Stomach (tissue), 9 donors: ENCODE measurements around the gene JMJD4. TPM values are rescaled to one million over a fixed set of nuclear protein-coding genes. Genes with fewer than 3 reads are reported as not detected.
"Not testable (repeated sequence)": the region's sequence is repeated elsewhere in the genome, so short reads cannot be mapped to it uniquely, and the experiment has no call there.

ENCODE experiments used
- DNase-seq, 2 donors: peaks; one replicate each; pipeline versions ENCODE4 v3.0.0 to v3.0.0-alpha.2; 2013 to 2019
- H3K27ac ChIP-seq, 5 donors: fragments of 200-600 bp in 4 of 5; sonication (generic) in 4 of 5; one replicate each; pipeline ENCODE4 v1.5.1; 2013 to 2019; ENCODE audit warnings: mild to moderate bottlenecking in 1 of 5, moderate library complexity in 1 of 5
- H3K27me3 ChIP-seq, 3 donors: fragments of 200-600 bp; sonication (generic); one replicate each; pipeline ENCODE4 v1.5.1; 2017 to 2019; ENCODE audit warnings: mixed run types in 1 of 3
- H3K36me3 ChIP-seq, 4 donors: fragments of 200-600 bp; sonication (generic); 1 replicate in 3 of 4; 2 replicates in 1 of 4; pipeline ENCODE4 v1.5.1; 2016 to 2019
- H3K4me1 ChIP-seq, 4 donors: fragments of 200-600 bp; sonication (generic); one replicate each; pipeline ENCODE4 v1.5.1; 2016 to 2019
- H3K4me3 ChIP-seq, 4 donors: fragments of 200-600 bp; sonication (generic) in 3 of 4; one replicate each; pipeline ENCODE4 v1.5.1; 2016 to 2019; ENCODE audit warnings: mild to moderate bottlenecking in 1 of 4
- H3K9me3 ChIP-seq, 4 donors: fragments of 200-600 bp; sonication (generic); one replicate each; pipeline ENCODE4 v1.5.1; 2016 to 2019
- EP300 ChIP-seq: sonication (generic); formaldehyde crosslinking; IDR thresholded peaks from one replicate; pipeline ENCODE4 v1.6.1; 2017; ENCODE audit warnings: antibody characterized with exemption
- POLR2A ChIP-seq, 4 donors: fragments of 450-650 bp; IDR thresholded peaks; one replicate each; pipeline ENCODE4 v1.6.1; 2016; ENCODE audit warnings: antibody characterized with exemption in 4 of 4, control low read depth in 2 of 4, mild to moderate bottlenecking in 1 of 4, moderate library complexity in 1 of 4
- POLR2AphosphoS5 ChIP-seq, 3 donors: sonication (generic); formaldehyde crosslinking; IDR thresholded peaks; one replicate each; pipeline ENCODE4 v1.6.1; 2016; ENCODE audit warnings: antibody characterized with exemption in 3 of 3
- WGBS, 5 donors: extraction: QIAGEN DNeasy Blood & Tissue Kit in 3 of 5; methylation state at CpG; one replicate each; pipeline versions ENCODE4 v1.1.5 to v1.1.7; 2013 to 2018; 5-methylcytosine and 5-hydroxymethylcytosine counted together
- intact Hi-C: fragments of 100-400 bp; cut with DNase I; formaldehyde crosslinking; loops from one replicate; pipeline ENCODE4 v1.15.1; 2023; ENCODE audit warnings: low total_unique reads
- polyA plus RNA-seq, 3 donors: library from polyadenylated mRNA; stranded (reverse); fragments of 200-250 nt; gene quantifications; one replicate each; pipeline ENCODE4 v1.2.3, GENCODE V29; 2013
- total RNA-seq, 5 donors: library from RNA; depleted of rRNA; stranded (reverse); fragments of >200 nt; gene quantifications; one replicate each; pipeline versions ENCODE4 v1.1.0 to v1.2.3, GENCODE V29; 2014 to 2016
- TF ChIP-seq, protein P1 (sequence below), 7 experiments: fragments of 450-650 bp in 4 of 7; fragments of 200-600 bp in 3 of 7; sonication (generic) in 3 of 7; IDR thresholded peaks; one replicate each; pipeline ENCODE4 v1.5.1; 2016 to 2019; ENCODE audit warnings: antibody characterized with exemption in 7 of 7, control low read depth in 2 of 7, mild to moderate bottlenecking in 1 of 7
- donor health status: healthy with polysubstance abuse.
- donor health status: Bipolar disorder and iron deficiency.
- donor health status: healthy.

The JMJD4 gene
- total and polyA plus RNA-seq, 8 donors: 2.3 to 26.8 (median 11.3) TPM

DNA sequence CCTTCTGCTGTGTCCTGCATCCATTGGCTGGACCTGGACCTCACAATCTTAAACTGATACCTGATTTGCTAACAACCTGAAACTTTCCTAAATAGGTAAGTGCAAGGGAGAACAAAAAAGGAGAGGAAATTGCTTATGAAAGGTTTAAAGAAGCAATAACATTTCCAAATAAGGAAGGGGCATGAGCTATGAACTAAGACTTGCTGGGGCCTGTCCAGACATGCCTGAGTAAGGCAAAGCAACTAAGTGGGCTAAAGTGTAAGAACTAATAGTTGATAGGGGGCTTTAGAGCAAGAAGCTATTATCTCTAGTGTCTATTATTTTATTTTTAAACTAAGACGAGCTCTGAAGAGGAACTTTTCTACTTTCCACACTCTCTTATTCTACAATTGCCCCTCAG is 11.6 kb downstream of the JMJD4 start:
- H3K4me3 ChIP-seq: no peak overlapping the region
- intact Hi-C loops: no loop called here
- no peak for DNase-seq
- peaks cover 25 to 48% (median 39%) of the 10 kb centered on the region in 4 donors for H3K9me3 ChIP-seq
- H3K36me3 ChIP-seq: no peaks in the 10 kb centered on the region
- peaks cover 0 to 15% (median 9%) of the 10 kb centered on the region in 4 donors for H3K4me1 ChIP-seq
- TF ChIP-seq POLR2A (IDR thresholded peaks at IDR 0.05): no peak
- TF ChIP-seq, protein P1, sequence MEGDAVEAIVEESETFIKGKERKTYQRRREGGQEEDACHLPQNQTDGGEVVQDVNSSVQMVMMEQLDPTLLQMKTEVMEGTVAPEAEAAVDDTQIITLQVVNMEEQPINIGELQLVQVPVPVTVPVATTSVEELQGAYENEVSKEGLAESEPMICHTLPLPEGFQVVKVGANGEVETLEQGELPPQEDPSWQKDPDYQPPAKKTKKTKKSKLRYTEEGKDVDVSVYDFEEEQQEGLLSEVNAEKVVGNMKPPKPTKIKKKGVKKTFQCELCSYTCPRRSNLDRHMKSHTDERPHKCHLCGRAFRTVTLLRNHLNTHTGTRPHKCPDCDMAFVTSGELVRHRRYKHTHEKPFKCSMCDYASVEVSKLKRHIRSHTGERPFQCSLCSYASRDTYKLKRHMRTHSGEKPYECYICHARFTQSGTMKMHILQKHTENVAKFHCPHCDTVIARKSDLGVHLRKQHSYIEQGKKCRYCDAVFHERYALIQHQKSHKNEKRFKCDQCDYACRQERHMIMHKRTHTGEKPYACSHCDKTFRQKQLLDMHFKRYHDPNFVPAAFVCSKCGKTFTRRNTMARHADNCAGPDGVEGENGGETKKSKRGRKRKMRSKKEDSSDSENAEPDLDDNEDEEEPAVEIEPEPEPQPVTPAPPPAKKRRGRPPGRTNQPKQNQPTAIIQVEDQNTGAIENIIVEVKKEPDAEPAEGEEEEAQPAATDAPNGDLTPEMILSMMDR (IDR thresholded peaks at IDR 0.05): no peak
- TF ChIP-seq EP300: no peak
- no peak for TF ChIP-seq POLR2AphosphoS5 (IDR thresholded peaks at IDR 0.05)
- H3K27ac ChIP-seq: no peak overlapping the region
- H3K27me3 ChIP-seq: peaks cover 0 to 3% (median 0%) of the 10 kb centered on the region in 3 donors
- WGBS, 5 donors: 77 to 92% (median 87%) methylated on average over 1 of the region's 1 CpG

- Histone ChIP-seq H3K9me3 (peaks cover 28 to 90% (median 70%) of the 10 kb centered on the region in 4 donors), H3K36me3 (no peaks in the 10 kb centered on the region), H3K27ac (no peak overlapping the region), H3K27me3 (no peaks in the 10 kb centered on the region), H3K4me1 (no peaks in the 10 kb centered on the region), H3K4me3 (no peak overlapping the region)
- TF ChIP-seq EP300 (no peak), POLR2AphosphoS5 (IDR thresholded peaks at IDR 0.05) (no peak), POLR2A (IDR thresholded peaks at IDR 0.05) (no peak)
- TF ChIP-seq, protein P1 (IDR thresholded peaks at IDR 0.05): no peak
- DNase-seq: no peak
- 64 to 83% (median 76%) methylated on average over 2 of the region's 2 CpGs for WGBS, 5 donors
- intact Hi-C loops: no loop called here
These were observed 16.2 kb downstream of the JMJD4 start for GRCh38 chr1:227718932-227719331.

DNA sequence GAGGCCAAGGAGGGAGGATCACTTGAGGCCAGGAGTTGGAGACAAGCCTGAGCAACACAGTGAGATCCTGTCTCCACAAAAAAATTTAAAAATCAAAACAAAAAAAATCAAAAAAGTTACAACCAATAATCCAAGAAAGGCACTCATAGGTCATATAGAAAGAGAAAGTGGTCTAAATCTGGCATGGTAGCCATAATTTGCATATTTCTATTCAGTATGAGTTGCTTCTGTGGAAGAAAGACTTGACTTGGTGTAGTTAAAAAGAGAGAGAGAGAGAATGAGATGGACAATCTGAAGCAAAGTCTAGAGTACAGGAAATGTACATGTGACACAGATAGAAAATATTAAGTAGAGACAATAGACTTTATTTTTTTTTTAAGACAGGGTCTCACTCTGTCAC is 22.5 kb downstream of the JMJD4 start:
- H3K27me3 ChIP-seq: no peaks in the 10 kb centered on the region
- intact Hi-C loops: no loop called here
- H3K27ac ChIP-seq: no peak overlapping the region
- H3K9me3 ChIP-seq: peaks cover 3 to 70% (median 46%) of the 10 kb centered on the region in 4 donors
- H3K4me1 ChIP-seq: no peaks in the 10 kb centered on the region
- TF ChIP-seq POLR2AphosphoS5 (IDR thresholded peaks at IDR 0.05): no peak
- TF ChIP-seq EP300: no peak
- TF ChIP-seq, protein P1 (IDR thresholded peaks at IDR 0.05): no peak
- no peak for TF ChIP-seq POLR2A (IDR thresholded peaks at IDR 0.05)
- no peak for DNase-seq
- H3K4me3 ChIP-seq: no peak overlapping the region
- no peaks in the 10 kb centered on the region for H3K36me3 ChIP-seq

GRCh38 chr1:227710474-227710873 is 24.6 kb downstream of the JMJD4 start:
- H3K4me3 ChIP-seq, H3K27me3 ChIP-seq, H3K27ac ChIP-seq, H3K4me1 ChIP-seq, DNase-seq, H3K36me3 ChIP-seq, intact Hi-C loops: not testable (repeated sequence)
- 91 to 98% (median 97%) methylated on average over 6 to 20 of the region's 24 CpGs for WGBS, 5 donors
- H3K9me3 ChIP-seq: peaks cover 0 to 72% (median 44%) of the 10 kb centered on the region in 4 donors

GRCh38 chr1:227709451-227709850 is 25.7 kb downstream of the JMJD4 start:
- TF ChIP-seq, protein P1 (IDR thresholded peaks at IDR 0.05): no peak
- TF ChIP-seq POLR2AphosphoS5 (IDR thresholded peaks at IDR 0.05) (no peak), POLR2A (IDR thresholded peaks at IDR 0.05) (no peak), EP300 (no peak)
- WGBS, 5 donors: 67 to 93% (median 83%) methylated on average over 1 of the region's 1 CpG
- no peaks in the 10 kb centered on the region for H3K27me3 ChIP-seq
- H3K4me1 ChIP-seq: no peaks in the 10 kb centered on the region
- intact Hi-C loops: no loop called here
- H3K36me3 ChIP-seq: no peaks in the 10 kb centered on the region
- no peak overlapping the region for H3K4me3 ChIP-seq
- no peak overlapping the region for H3K27ac ChIP-seq
- no peak for DNase-seq
- H3K9me3 ChIP-seq: peaks cover 1 to 72% (median 40%) of the 10 kb centered on the region in 4 donors
